HUDEP-2 (cell line): ENCODE measurements around the gene LAMP5.

Experiments
- DNase-seq, 76 experiments: peaks; one replicate each; lab custom pipeline; 2025; ENCODE audit not compliant: unreplicated experiment in 76 of 76; lab: John Stamatoyannopoulos, UW

The LAMP5 gene

GRCh38 chr20:9499126-9499899, 15.1 kb upstream of the LAMP5 start:
- DNase-seq, result no peak

- DNase-seq, result no peak
Measured at GRCh38 chr20:9500121-9500520, 14.3 kb upstream of the LAMP5 start.

GRCh38 chr20:9501473-9501872, 12.9 kb upstream of the LAMP5 start:
- DNase-seq, result no peak

- no peak for DNase-seq
Measured at GRCh38 chr20:9503526-9504245, 10.7 kb upstream of the LAMP5 start.

GRCh38 chr20:9506280-9506821, 8.0 kb upstream of the LAMP5 start:
- no peak for DNase-seq

GRCh38 chr20:9506964-9507369, 7.4 kb upstream of the LAMP5 start:
- no peak for DNase-seq

GRCh38 chr20:9507544-9508239, 6.7 kb upstream of the LAMP5 start:
- DNase-seq, result no peak

- no peak for DNase-seq
Measured at GRCh38 chr20:9508240-9508661, 6.1 kb upstream of the LAMP5 start.

- DNase-seq, result no peak
Measured at GRCh38 chr20:9508696-9509178, 5.7 kb upstream of the LAMP5 start.

GRCh38 chr20:9509246-9509645, 5.1 kb upstream of the LAMP5 start:
- no peak for DNase-seq

GRCh38 chr20:9510911-9511310, 3.5 kb upstream of the LAMP5 start:
- no peak for DNase-seq

GRCh38 chr20:9514072-9514460, 324 bp upstream of the LAMP5 start:
- DNase-seq, result no peak

GRCh38 chr20:9515214-9515585, 810 bp downstream of the LAMP5 start:
- DNase-seq, result no peak

GRCh38 chr20:9515741-9516233, 1.4 kb downstream of the LAMP5 start:
- DNase-seq, result no peak

GRCh38 chr20:9516234-9516871, 2.0 kb downstream of the LAMP5 start:
- no peak for DNase-seq

GRCh38 chr20:9517297-9518162, 3.1 kb downstream of the LAMP5 start:
- DNase-seq, result no peak

GRCh38 chr20:9518576-9519175, 4.3 kb downstream of the LAMP5 start:
- DNase-seq, result no peak

- DNase-seq, result no peak
Measured at GRCh38 chr20:9520086-9520485, 5.7 kb downstream of the LAMP5 start.

GRCh38 chr20:9523636-9524035, 9.2 kb downstream of the LAMP5 start:
- no peak for DNase-seq
